ENCODE data around the gene CLDN34. TPM values are rescaled to one million over a fixed set of nuclear protein-coding genes. Genes with fewer than 3 reads are reported as not detected.

The CLDN34 gene
- total RNA-seq, 2 experiments from 2014 or later = not detected

DNA sequence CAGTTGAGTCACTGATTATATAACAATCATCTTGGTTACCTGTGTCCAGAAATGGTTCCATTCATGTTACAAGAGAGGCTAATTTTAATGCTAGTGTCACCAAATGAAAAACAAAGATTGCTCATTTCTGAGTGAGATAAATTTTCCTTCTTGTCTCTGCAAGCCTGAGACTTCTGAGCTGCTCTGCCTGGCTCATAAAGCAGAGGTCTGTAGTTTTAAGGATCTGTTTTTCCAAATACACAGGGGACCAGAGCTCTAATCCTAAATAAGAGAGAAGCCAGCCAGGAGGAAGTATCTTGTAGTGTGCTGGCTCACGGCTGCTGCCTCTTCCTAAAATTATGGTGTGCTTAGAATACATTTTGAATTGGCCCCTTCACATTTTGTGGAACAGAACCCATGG is 42.6 kb downstream of the CLDN34 start:
- ChIA-PET POLR2A (no interaction called here), CTCF (interaction anchor here (0.9 kb wide), 1 partner anchor 13 kb away, joined by 3 read pairs; no protein-coding TSS in a partner anchor)
- no peak overlapping the region for H3K4me3 Mint-ChIP-seq
- DNase-seq (no peak), ATAC-seq (no peak)
- H3K36me3 Mint-ChIP-seq (ENCODE audit: low read depth) = no peaks in the 10 kb centered on the region
- H3K27me3 Mint-ChIP-seq (ENCODE audit: low read depth) = peaks cover 7% of the 10 kb centered on the region
- peaks cover 29% of the 10 kb centered on the region for H3K4me1 Mint-ChIP-seq (ENCODE audit: low read depth)
- no peak overlapping the region for H3K27ac Mint-ChIP-seq
- H3K9me3 Mint-ChIP-seq (ENCODE audit: insufficient read depth) = no peaks in the 10 kb centered on the region

DNA sequence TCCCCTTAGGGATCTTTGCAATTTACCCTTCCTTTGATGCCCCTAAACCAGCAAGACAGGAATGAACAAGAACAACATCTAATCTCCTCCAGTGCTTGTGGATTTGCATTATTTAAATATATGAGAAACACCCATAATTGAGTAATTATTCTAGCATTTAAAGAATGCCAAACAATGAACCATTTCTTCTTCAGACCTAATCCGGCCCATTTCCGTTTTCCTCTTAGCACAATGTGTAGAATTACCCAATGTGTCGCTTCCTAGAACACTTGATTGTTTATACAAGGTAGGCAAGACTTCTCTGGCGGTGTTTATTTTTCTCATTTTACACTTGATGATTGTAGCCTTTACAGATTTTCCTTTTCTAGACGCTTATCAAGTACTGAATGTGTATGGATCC is 43.5 kb downstream of the CLDN34 start:
- CTCF ChIA-PET = interaction anchor here (1.1 to 2.8 kb wide), 4 partner anchors 8 to 108 kb away, joined by 3 to 20 read pairs (median 4); no protein-coding TSS in a partner anchor
- ATAC-seq (no peak), DNase-seq (no peak)
- H3K9me3 Mint-ChIP-seq (ENCODE audit: insufficient read depth) = no peaks in the 10 kb centered on the region
- POLR2A ChIA-PET = no interaction called here
- H3K27me3 Mint-ChIP-seq (ENCODE audit: low read depth) = peaks cover 7% of the 10 kb centered on the region
- H3K27ac Mint-ChIP-seq = no peak overlapping the region
- H3K4me1 Mint-ChIP-seq (ENCODE audit: low read depth) = peaks cover 29% of the 10 kb centered on the region
- H3K36me3 Mint-ChIP-seq (ENCODE audit: low read depth) = no peaks in the 10 kb centered on the region
- H3K4me3 Mint-ChIP-seq = no peak overlapping the region

DNA sequence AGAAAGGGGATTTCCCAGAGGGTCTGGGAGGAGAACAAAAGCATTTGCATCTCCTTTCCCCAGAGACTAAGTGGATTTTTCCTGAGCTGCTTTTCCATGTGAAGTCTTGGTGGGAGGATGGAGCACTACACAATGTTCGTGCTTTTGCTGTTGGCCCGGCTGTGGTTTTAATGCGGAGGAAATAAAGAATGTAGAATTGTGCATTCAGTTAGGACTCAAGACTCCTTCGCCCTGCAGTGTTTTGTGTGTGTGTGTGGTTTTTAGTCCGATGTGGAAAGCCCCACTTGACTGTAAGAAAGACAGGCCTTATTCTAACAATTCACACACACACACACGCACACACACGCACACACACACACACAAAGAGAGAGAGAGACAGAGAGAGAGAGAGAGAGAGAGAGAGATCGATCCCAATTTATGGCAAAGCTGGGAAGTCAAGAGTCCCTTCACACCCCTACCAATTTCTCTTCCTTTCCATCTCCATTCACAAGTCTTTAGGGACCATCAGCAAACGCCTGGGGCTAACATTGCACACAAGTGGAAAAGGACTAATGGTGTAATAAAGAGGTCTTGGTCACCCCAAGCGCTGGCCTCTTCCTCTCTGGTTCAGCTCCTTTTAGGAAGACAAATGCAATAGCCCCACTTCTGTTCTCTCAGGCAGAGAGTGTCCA is 44.2 kb downstream of the CLDN34 start:
- POLR2A ChIA-PET = interaction anchor here (0.8 to 2.0 kb wide), 5 partner anchors 8 to 108 kb away, joined by 3 to 16 read pairs (median 4); no protein-coding TSS in a partner anchor
- H3K9me3 Mint-ChIP-seq (ENCODE audit: insufficient read depth) = no peaks in the 10 kb centered on the region
- peak overlapping the region; percentile 63 for H3K27ac Mint-ChIP-seq
- no peak overlapping the region for H3K4me3 Mint-ChIP-seq
- H3K27me3 Mint-ChIP-seq (ENCODE audit: low read depth) = peaks cover 7% of the 10 kb centered on the region
- DNase-seq (no peak), ATAC-seq (no peak)
- H3K4me1 Mint-ChIP-seq (ENCODE audit: low read depth) = peaks cover 30% of the 10 kb centered on the region
- CTCF ChIA-PET = interaction anchor here (1.0 to 2.8 kb wide), 6 partner anchors 9 to 108 kb away, joined by 3 to 20 read pairs (median 4); no protein-coding TSS in a partner anchor
- no peaks in the 10 kb centered on the region for H3K36me3 Mint-ChIP-seq (ENCODE audit: low read depth)

DNA sequence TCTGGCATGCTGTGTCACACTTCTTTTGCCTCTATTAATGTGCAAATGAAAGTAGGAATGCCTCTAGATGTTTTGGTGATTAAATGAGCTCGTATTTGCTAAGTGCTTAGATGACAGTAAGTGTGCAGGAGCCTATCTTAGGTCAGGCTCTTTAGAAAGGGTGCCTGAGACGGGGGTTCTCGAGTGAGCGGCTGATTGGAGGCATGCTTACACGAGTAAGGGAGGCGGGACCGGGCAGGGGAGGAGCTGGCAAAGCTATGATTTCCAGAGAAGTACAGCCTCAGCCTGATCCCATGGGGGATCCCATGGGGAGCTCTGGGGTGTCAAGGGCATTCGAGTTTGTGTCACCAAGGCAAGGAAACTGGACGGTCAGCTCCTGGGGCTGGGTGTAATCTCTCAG is 44.8 kb downstream of the CLDN34 start:
- Mint-ChIP-seq H3K4me3 (no peak overlapping the region), H3K9me3 (ENCODE audit: insufficient read depth) (no peaks in the 10 kb centered on the region), H3K27me3 (ENCODE audit: low read depth) (peaks cover 6% of the 10 kb centered on the region), H3K27ac (no peak overlapping the region), H3K4me1 (ENCODE audit: low read depth) (peaks cover 33% of the 10 kb centered on the region), H3K36me3 (ENCODE audit: low read depth) (peaks cover 2% of the 10 kb centered on the region)
- ATAC-seq (no peak), DNase-seq (no peak)
- CTCF ChIA-PET = interaction anchor here (0.8 to 3.0 kb wide), 8 partner anchors 8 to 107 kb away, joined by 3 to 20 read pairs (median 4); no protein-coding TSS in a partner anchor
- POLR2A ChIA-PET = interaction anchor here (0.8 to 2.0 kb wide), 5 partner anchors 9 to 107 kb away, joined by 3 to 16 read pairs (median 4); no protein-coding TSS in a partner anchor

DNA sequence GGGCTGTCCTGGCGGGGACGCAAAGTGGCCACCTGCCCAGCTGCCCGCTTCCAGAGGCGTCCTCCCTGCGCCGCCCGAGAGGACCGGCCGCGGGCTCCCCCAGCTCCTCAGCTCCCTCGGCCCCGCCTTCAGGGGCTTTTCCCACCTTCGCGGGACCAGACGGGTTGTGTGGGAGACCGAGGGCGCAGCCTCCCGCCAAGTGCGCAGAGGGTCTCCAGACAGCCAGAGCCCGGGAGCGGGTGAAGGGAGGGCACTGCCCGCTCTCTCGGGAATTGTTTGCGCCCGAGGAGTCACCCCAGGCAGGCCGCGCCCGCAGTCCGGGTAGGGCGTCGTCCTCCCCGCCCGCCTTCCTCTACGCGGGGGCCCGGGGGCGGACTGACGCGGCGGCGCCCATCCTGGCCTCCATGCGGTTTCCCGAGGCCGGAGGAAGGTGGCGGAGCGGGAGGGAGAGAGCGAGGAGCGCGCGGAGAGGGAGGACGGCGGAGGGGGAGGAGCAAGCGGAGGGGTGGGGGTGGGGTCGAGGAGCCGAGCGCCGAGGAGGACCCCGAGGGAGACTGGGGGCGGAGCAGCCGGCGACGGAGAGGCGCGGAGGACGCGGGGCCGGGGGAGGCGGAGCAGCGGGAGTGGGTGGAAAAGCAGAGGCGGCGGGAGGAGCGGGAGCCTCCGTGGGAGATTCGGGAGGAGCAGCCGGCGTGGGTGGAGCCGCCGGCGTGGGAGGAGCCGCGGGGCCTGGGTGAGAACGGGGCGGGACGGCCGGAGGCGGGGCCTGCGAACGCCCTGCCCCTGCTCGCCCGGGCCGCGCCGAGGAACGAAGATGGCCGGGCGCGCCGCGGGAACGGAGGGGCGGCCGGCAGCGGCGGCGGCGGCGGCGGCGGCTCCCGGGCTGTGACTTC is 47.5 kb downstream of the CLDN34 start:
- POLR2A ChIA-PET = interaction anchor here (0.6 to 1.7 kb wide), 4 partner anchors 11 to 105 kb away, joined by 3 to 7 read pairs (median 5); no protein-coding TSS in a partner anchor
- CTCF ChIA-PET = interaction anchor here (1.0 to 3.0 kb wide), 2 partner anchors 11 to 44 kb away, joined by 3 to 6 read pairs; no protein-coding TSS in a partner anchor

DNA sequence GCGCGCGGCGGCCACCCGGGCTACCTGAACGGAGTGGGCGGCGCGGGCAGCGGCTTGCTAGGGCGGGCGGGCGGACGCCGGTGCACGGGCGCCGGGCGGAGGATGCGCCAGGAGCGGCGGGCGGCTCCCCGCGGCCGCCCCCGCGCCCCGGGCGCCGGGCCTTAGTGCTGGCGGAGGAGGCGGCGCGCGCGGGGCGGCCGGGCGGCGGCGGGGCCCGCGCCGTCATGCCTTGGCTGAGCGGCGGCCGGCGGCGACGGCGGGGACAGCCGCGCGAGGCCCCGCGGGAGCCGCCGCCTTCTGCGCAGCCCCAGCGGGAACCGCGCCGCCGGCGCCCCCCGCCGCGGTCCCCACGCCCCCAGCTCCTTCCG is 48.2 kb downstream of the CLDN34 start:
- POLR2A ChIA-PET = interaction anchor here (1.7 kb wide), 1 partner anchor 96 kb away, joined by 7 read pairs; no protein-coding TSS in a partner anchor
- Mint-ChIP-seq H3K4me1 (ENCODE audit: low read depth) (peaks cover 37% of the 10 kb centered on the region), H3K4me3 (no peak overlapping the region), H3K9me3 (ENCODE audit: insufficient read depth) (no peaks in the 10 kb centered on the region), H3K36me3 (ENCODE audit: low read depth) (peaks cover 2% of the 10 kb centered on the region), H3K27me3 (ENCODE audit: low read depth) (peaks cover 5% of the 10 kb centered on the region), H3K27ac (no peak overlapping the region)
- ATAC-seq = peak; percentile 15
- CTCF ChIA-PET = interaction anchor here (5.0 kb wide), 1 partner anchor 104 kb away, joined by 22 read pairs; no protein-coding TSS in a partner anchor
- DNase-seq = no peak

More for the DNA sequence above, 47.5 kb downstream of the CLDN34 start:
- Mint-ChIP-seq H3K36me3 (ENCODE audit: low read depth) (peaks cover 2% of the 10 kb centered on the region), H3K4me3 (peak overlapping the region; percentile 66), H3K9me3 (ENCODE audit: insufficient read depth) (no peaks in the 10 kb centered on the region), H3K27me3 (ENCODE audit: low read depth) (peaks cover 5% of the 10 kb centered on the region), H3K27ac (peak overlapping the region; percentile 75), H3K4me1 (ENCODE audit: low read depth) (peaks cover 37% of the 10 kb centered on the region)
- DNase-seq (peak; percentile 80), ATAC-seq (peak; percentile 94)

DNA sequence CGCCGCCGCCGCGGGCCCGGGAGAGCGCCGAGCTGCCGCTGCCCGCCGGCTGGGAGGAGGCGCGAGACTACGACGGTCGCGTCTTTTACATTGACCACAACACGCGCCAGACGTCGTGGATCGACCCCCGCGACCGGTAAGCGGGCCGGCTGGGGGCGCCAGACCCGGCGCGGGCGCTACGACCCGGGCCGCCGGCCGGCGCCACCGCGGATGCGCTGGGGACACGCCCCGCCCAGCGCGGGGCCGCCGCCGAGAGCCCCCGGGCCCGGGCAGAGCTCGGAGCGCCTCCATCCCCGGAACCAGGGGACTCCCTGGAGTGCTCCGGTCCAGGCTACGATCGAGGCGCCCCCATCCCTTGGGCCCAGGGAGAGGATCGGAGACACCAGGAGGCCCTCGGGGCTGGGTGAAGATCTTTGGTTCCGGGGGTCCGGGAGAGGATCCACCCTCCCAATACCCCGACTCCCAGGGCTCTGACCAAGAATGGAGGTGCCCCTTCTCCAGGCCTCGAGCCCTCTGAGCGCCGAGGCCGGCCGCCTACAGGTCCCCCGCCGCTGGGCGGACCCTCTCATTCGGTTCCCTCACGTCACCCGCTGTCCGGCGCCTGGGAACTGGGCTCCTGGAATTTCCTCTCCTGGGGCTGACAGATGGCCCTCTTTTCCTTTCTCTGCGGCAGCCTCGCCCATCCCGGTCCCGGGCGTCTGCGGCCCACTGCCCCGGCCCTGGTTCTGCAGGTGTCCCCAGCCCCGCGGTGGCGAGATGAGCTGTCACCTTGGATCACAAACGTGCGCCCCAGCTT is 48.8 kb downstream of the CLDN34 start:
- Mint-ChIP-seq H3K27ac (peak overlapping the region; percentile 20), H3K4me1 (ENCODE audit: low read depth) (peaks cover 34% of the 10 kb centered on the region), H3K9me3 (ENCODE audit: insufficient read depth) (no peaks in the 10 kb centered on the region), H3K36me3 (ENCODE audit: low read depth) (peaks cover 2% of the 10 kb centered on the region), H3K27me3 (ENCODE audit: low read depth) (peaks cover 5% of the 10 kb centered on the region), H3K4me3 (peak overlapping the region; percentile 51)
- ATAC-seq (peak; percentile 20), DNase-seq (no peak)
- CTCF ChIA-PET = interaction anchor here (1.3 to 5.0 kb wide), 2 partner anchors 19 to 104 kb away, joined by 6 to 22 read pairs; no protein-coding TSS in a partner anchor
- POLR2A ChIA-PET = interaction anchor here (1.0 to 1.7 kb wide), 2 partner anchors 83 to 95 kb away, joined by 3 to 7 read pairs; no protein-coding TSS in a partner anchor

DNA sequence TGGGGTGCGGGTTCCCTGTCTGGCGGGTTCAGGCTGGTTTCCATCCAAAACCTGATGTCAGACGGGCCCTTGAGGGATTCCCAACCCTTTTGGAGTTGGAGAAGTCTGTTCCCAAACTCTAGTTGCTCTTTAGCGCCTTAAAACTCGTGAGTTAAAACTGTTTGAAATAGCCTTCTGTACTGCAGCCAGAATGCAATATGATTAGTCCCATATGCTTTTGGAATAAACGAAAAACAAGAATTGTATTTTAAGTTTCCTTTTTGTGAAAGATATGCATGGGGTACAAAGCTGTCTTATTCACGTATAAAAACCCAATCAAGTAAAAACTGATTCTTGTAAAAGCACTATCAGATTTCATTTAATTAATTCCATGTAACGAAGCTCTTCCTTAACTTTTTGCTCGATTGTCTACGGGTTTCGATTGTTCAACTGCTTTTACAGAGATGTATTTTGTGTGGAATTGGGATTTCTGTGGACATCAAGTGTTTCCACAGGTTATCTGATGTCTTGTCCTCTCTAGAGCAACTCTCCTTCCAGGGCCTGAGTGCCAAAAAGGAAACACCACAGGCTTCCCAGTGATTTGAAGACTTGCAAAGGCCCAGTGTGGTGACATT is 49.5 kb downstream of the CLDN34 start:
- DNase-seq = no peak
- Mint-ChIP-seq H3K27me3 (ENCODE audit: low read depth) (peaks cover 5% of the 10 kb centered on the region), H3K9me3 (ENCODE audit: insufficient read depth) (no peaks in the 10 kb centered on the region), H3K4me1 (ENCODE audit: low read depth) (peaks cover 26% of the 10 kb centered on the region), H3K4me3 (peak overlapping the region; percentile 51), H3K27ac (peak overlapping the region; percentile 41), H3K36me3 (ENCODE audit: low read depth) (peaks cover 2% of the 10 kb centered on the region)
- ATAC-seq = no peak
- ChIA-PET CTCF (interaction anchor here (0.6 to 5.0 kb wide), 3 partner anchors 20 to 103 kb away, joined by 3 to 22 read pairs (median 6); no protein-coding TSS in a partner anchor), POLR2A (interaction anchor here (0.7 to 1.7 kb wide), 3 partner anchors 82 to 95 kb away, joined by 3 to 7 read pairs (median 3); no protein-coding TSS in a partner anchor)

DNA sequence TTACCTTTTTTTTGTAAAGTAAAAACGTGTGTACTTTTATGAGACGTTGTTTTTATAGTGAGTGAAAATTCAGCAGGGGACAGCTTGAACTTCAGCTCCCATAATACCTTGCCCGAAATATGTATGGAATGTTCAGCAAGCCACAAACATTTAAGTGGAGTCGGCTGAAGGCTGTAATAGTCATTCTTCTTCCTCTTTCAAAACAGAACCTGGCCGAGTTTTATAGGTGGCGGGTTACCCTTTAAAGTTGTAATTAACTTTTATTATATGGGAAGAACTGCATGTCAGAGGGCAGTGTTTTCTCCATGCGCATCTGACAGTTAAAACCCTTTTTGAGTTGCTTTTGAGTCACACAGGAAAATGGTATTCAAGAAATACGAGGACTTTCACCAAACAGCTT is 50.7 kb downstream of the CLDN34 start:
- CTCF ChIA-PET = interaction anchor here (0.9 to 5.0 kb wide), 3 partner anchors 21 to 102 kb away, joined by 3 to 22 read pairs (median 3); no protein-coding TSS in a partner anchor

More for the DNA sequence above, 50.7 kb downstream of the CLDN34 start:
- no peak overlapping the region for H3K4me3 Mint-ChIP-seq
- peaks cover 18% of the 10 kb centered on the region for H3K4me1 Mint-ChIP-seq (ENCODE audit: low read depth)
- no peak overlapping the region for H3K27ac Mint-ChIP-seq
- POLR2A ChIA-PET = no interaction called here
- ATAC-seq (no peak), DNase-seq (no peak)
- H3K36me3 Mint-ChIP-seq (ENCODE audit: low read depth) = peaks cover 2% of the 10 kb centered on the region
- no peaks in the 10 kb centered on the region for H3K9me3 Mint-ChIP-seq (ENCODE audit: insufficient read depth)
- peaks cover 3% of the 10 kb centered on the region for H3K27me3 Mint-ChIP-seq (ENCODE audit: low read depth)
